GOT3 (cell line): ENCODE results near the gene MAPK6.

Source experiments
- DNase-seq: peaks from one replicate; lab custom pipeline; 2025; ENCODE audit warnings: mixed read lengths; lab: John Stamatoyannopoulos, UW

Gene MAPK6

DNA sequence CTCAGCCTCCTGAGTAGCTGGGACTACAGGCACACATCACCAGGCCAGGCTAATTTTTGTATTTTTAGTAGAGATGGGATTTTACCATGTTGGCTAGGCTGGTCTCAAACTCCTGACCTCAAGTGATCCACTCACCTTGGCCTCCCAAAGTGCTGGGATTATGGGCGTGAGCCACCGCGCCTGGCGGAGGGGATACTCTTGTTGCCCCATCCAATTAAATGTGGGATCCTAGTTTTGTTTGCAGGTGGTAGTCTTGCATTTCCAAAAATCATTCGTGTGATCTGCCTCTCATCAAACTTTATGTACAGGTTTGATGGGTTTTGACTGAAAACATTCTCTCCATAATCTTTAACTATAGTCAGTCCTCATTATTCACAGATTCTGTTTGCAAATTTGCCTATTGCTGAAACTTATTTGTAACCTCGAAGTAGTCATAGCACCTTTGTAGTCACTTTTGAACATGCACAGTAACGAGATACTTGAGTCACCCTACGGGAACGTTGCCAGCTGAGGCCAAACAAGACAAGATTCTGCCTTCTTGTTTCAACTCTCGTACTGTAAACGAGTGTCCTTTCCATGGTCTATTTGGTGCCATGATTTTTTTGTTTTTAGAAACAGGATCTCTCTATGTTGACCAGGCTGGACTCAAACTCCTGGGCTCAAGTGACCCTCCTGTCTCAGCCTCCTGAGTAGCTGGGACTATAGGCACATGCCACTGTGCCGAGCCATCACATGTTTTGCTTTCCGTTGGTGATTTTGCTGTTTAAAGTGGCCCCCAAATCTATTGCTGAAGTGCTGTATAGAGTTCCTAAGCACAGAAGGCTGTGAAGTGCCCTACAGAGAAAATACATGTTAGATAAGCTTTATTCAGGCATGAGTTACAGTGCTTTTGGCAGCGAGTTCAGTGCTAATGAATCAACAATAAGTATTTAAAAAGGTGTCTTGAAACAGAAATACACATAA is 8.1 kb upstream of the MAPK6 start:
- peak; percentile 11 for DNase-seq

GRCh38 chr15:52011711-52012144 is 7.3 kb upstream of the MAPK6 start:
- no peak for DNase-seq

DNA sequence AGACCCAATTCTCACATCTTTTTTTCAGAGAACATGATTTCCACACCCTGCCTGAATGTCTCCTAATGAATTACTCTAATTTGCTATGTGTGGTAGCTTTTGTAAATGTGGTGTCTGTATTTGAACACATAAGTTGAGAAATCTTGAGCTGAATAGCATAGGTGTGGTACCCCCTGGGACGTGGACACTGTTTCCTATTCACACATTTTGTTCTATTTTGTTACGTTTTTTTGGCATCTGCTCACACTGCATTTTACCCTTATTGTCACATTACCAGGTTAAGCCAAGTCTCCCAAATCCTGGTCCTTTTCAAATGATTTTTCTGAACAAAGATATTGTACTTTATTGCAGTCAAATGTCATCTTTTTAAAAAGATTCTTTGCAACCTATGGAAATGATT is 6.8 kb upstream of the MAPK6 start:
- DNase-seq, result no peak

DNA sequence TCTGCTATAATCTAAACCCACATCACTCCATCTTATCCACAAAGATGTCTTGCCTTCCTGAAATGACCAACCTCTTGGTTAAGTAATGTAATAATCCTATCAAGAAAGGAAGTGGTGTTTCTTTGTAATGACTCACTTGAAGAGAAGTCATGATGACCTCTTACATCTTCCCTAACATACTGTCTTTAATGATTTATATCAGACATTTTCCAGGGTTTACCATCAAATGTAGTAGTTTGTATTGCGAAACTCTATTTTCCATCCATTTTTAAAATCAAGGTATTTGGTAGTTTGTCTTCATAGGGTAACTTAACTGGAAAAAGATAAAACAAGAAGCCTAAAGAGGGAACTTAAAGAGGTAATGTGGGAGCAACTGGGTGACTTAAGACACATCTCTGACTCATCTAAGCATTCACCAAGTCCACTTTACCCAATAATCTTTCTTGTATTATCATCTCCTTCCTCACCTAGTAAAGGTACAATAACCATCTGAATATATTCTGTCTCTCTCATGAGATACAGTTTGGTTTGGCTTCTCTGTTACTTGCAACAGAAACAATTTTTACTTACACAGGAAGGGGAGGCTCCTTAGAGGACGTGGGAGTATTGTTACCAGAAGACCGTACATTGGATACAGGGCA is 5.7 kb upstream of the MAPK6 start:
- no peak for DNase-seq

DNA sequence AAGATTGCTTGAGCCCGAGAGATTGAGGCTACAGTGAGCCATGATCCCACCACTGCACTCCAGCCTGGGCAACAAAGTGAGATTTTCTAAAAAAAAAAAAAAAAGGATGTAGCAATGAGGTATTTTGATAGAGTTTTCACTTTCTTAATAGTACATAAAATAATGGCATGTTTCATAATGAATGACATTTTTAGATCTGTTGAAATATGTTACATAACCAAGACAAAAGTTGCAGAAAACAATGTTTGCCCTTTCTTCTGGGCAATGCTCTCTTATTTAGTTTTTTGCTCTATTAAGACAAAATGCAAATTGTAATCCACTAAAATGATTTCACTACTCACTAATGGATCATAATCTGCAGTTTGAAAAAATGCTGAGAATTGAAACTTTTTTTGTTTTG is 4.4 kb upstream of the MAPK6 start:
- DNase-seq, result no peak

GRCh38 chr15:52016316-52016715 is 2.7 kb upstream of the MAPK6 start:
- DNase-seq, result no peak

DNA sequence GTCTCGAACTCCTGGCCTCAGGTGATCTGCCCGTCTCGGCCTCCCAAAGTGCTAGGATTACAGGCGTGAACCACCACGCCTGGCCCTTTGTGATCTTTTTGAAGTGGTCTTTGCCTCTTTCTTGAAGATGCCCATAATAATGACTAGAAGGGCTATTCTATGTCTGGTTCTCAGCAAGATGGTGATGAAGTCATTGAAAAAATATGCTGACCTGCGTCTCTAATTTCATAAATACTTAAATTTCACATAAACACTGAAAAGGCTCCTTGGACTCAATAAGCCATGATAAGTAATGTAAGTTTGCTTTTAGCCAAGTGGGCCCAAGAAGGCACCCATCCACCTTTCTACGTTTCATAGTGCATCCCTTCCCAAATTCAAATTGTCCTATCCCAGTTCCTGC is 775 bp upstream of the MAPK6 start:
- no peak for DNase-seq

GRCh38 chr15:52019394-52020220 is 588 bp downstream of the MAPK6 start:
- peak; percentile 62 for DNase-seq

DNA sequence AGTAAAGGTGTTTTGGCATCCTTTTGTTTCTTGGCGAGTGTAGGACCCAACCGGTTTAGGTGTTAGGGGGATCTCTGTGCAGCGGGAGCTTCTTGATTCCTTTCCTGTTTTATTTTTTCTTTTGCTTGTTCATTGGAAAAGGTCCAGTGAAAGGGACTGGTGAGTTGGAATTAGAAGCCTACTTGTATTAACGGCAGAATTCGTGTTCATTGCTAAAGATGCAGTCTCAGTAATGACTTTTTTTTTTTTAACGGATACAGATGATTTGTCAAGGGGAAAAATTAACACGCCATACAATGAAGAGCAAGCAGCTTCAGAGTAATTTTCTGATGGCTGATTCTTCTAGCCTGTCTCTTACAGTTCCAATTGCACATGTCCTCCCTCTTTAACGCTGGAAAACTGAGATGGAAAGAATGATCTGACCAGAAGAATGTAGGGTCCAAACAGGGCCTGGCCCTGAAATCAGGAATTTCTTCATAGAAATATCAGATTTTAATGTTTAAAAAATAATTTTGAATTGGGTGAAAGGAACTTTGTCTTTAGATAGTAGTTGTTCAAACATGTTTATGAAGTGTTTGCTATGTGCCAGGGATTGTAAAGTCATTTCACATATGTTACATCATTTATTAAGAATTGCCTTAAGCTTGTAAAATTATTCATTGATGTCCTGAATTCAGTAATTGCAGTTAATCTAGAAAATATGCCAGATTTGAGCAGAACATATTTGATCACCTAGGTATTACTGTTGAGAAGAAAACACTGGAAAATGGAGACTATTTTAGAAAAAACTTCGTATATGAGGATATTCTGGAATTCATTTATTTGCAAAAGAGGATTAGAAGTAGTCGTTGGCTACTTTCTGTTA is 1.4 kb downstream of the MAPK6 start:
- no peak for DNase-seq

- DNase-seq, result no peak
Measured at GRCh38 chr15:52021128-52021671, 2.2 kb downstream of the MAPK6 start.

GRCh38 chr15:52021892-52022540 is 3.0 kb downstream of the MAPK6 start:
- no peak for DNase-seq

DNA sequence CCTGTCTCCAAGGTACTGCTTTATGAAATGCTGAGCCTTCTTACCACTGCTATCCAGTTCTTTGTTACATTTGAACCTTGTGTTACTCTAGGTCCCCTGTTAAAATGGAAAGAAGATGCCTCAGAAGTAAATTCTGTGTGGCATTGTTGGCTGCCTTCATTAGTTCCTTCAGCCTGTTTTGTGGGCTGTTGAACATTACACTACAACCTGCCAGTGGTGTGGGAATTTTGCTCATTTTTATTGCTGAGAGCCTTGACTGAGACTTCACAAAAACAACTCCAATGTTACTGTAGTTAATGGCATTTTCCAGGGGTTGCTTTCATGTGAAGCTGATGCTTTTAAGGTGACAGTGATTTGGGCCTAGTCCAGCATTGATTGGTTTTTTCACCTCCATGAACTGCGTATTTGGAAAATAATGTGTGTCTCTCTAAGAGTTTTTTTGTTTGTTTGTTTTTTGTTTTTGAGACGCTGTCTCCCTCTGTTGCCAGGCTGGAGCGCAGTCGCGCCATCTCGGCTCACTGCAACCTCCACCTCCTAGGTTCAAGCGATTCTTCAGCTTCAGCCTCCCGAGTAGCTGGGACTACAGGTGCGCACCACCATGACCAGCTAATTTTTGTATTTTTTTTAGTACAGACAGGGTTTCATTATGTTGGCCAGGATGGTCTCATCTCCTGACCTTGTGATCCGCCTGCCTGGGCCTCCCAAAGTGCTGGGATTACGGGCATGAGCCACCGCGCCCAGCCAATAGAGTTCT is 4.3 kb downstream of the MAPK6 start:
- no peak for DNase-seq

DNA sequence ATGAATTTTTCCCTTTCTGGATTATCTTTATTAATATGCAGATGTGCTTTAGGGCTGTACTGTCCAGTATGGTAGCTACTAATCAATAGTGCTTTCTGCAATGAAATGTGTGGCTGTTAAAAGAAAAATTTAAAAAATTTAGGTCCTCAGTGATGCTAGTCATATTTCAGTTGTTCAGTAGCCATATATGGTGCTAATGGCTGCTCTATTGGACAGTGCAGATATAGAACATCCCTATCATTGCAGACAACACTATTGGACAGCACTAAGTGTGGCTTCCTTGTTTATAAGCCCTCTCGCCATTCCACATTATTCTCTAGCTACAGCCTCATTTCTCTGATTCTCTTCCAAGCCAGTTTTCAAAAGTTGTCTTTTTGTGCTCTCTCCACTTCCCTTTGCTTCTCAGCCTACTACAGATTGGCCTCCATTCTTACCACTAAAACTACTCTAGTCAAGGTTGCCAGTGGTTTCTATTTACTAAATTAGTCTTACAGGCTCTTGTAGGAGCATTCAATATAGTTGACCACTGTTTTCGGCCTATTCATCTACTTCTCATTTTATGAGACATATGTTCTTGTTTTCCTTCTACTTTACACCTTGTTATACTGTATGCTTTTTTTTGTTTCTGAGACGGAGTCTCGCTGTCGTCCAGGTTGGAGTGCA is 9.5 kb downstream of the MAPK6 start:
- DNase-seq, result no peak

GRCh38 chr15:52030010-52030409 is 11.0 kb downstream of the MAPK6 start:
- DNase-seq, result no peak

GRCh38 chr15:52031556-52031955 is 12.5 kb downstream of the MAPK6 start:
- no peak for DNase-seq

GRCh38 chr15:52037889-52038505 is 19.0 kb downstream of the MAPK6 start:
- no peak for DNase-seq

DNA sequence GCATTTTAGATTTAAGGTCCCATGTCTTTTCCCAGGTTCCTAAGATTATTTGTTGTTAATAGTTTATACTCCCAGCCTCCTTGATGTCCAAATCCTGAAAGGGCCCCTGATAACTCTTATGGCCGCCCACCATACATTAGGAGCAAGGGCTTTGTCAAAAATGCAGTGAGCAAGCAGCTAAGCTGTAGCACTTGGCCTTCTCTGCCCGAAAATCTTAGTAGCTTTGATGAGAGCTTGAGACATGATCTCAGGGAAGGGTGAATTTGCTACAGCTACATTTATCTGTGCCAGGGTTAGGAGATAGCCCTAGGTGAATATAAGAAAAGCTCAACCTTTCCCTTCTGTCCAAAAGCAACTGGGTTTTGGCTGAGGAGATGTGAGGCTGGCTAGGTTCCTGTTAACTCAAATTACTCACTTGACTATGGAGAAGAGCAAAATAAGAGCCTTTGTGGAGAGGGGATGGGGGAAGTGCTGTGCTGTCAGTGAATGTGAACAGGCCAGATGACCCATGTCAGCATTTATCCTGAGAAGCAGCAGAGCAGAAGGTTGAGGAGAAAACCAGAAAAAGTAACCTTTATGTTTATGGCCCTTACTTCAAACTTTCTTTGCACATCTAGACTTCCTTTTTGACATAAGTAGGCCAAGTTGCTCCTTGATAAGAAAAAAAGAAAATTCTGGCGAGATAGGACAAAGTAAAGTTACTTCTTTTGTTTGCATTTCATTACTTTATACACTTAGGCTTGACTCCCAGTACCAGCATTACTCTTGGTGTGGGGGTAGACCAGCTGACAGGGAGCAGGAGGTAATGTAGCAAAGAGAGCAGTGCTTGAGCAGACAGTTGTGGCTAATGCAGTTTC is 21.1 kb downstream of the MAPK6 start:
- DNase-seq, result no peak
